HEK293 (cell line): ENCODE results near the gene SMOC1.

Experiments used
- CTCF ChIA-PET: fragments of 350-600 bp; formaldehyde crosslinking; extraction: SDS; loops from one replicate; lab custom pipeline; 2021; ENCODE audit warnings: antibody characterized with exemption; lab: Yijun Ruan, JAX
- POLR2A ChIA-PET: fragments of 300-600 bp; formaldehyde crosslinking; extraction: SDS; loops from one replicate; lab custom pipeline; 2020; ENCODE audit warnings: antibody characterized with exemption, inconsistent platforms; lab: Yijun Ruan, JAX
- H3K27ac ChIP-seq: fragments of 200-500 bp; sonication (Bioruptor generic); 2 replicates; pipeline ENCODE4 v1.5.1; 2014; ENCODE audit warnings: low read depth, low read length, control low read depth, inconsistent platforms; ENCODE audit errors: extremely low read depth
- H3K36me3 ChIP-seq, 2 experiments: fragments of 200-500 bp in 1 of 2; sonication (Bioruptor generic) in 1 of 2; 1 replicate in 1 of 2; 2 replicates in 1 of 2; pipeline ENCODE4 v1.5.1; 2014 to 2017; ENCODE audit warnings: inconsistent platforms in 2 of 2, low read length in 2 of 2; ENCODE audit not compliant: control insufficient read depth in 2 of 2, insufficient read depth in 1 of 2
- H3K4me1 ChIP-seq: fragments of 200-500 bp; sonication (Bioruptor generic); 2 replicates; pipeline ENCODE4 v1.5.1; 2014; ENCODE audit warnings: mild to moderate bottlenecking, low read length, inconsistent platforms; ENCODE audit not compliant: control insufficient read depth, insufficient read depth
- H3K4me3 ChIP-seq: 2 replicates; pipeline ENCODE4 v1.5.1; 2011; ENCODE audit warnings: low read depth, mild to moderate bottlenecking, control low read depth, low read length, moderate library complexity
- H3K9me3 ChIP-seq: fragments of 200-500 bp; sonication (Bioruptor generic); 2 replicates; pipeline ENCODE4 v1.5.1; 2014; ENCODE audit warnings: low read depth, low read length, inconsistent platforms; ENCODE audit not compliant: control insufficient read depth, insufficient read depth
- RBAK ChIP-seq: fragments of 450-650 bp; formaldehyde crosslinking; IDR thresholded peaks from 2 replicates; pipeline ENCODE4 v1.5.1; 2016; ENCODE audit warnings: missing biosample characterization, missing genetic modification characterization
- TRIM28 ChIP-seq: IDR thresholded peaks from 2 replicates; pipeline ENCODE4 v1.6.1; 2011; ENCODE audit warnings: low read length, control low read depth, borderline replicate concordance
- ZBTB48 ChIP-seq: fragments of 450-650 bp; formaldehyde crosslinking; IDR thresholded peaks from 2 replicates; pipeline ENCODE4 v1.5.1; 2016; ENCODE audit warnings: missing biosample characterization, missing genetic modification characterization
- ZBTB8A ChIP-seq: fragments of 450-650 bp; formaldehyde crosslinking; IDR thresholded peaks from 2 replicates; pipeline ENCODE4 v1.5.1; 2016; ENCODE audit warnings: missing biosample characterization, missing genetic modification characterization
- ZFP37 ChIP-seq: fragments of 450-650 bp; formaldehyde crosslinking; IDR thresholded peaks from 2 replicates; pipeline ENCODE4 v1.5.1; 2016; ENCODE audit warnings: missing biosample characterization, missing genetic modification characterization
- ZNF112 ChIP-seq: fragments of 450-650 bp; formaldehyde crosslinking; IDR thresholded peaks from 2 replicates; pipeline ENCODE4 v1.5.0; 2017; ENCODE audit warnings: missing biosample characterization, missing genetic modification characterization
- ZNF114 ChIP-seq: fragments of 450-650 bp; formaldehyde crosslinking; IDR thresholded peaks from 2 replicates; pipeline ENCODE4 v1.5.0; 2017; ENCODE audit warnings: missing biosample characterization, missing genetic modification characterization
- ZNF146 ChIP-seq: fragments of 450-650 bp; formaldehyde crosslinking; IDR thresholded peaks from 2 replicates; pipeline ENCODE4 v1.5.1; 2016; ENCODE audit warnings: missing biosample characterization, missing genetic modification characterization
- ZNF155 ChIP-seq: fragments of 450-650 bp; formaldehyde crosslinking; IDR thresholded peaks from 2 replicates; pipeline ENCODE4 v1.5.1; 2016; ENCODE audit warnings: missing biosample characterization, missing genetic modification characterization
- ZNF169 ChIP-seq: fragments of 450-650 bp; formaldehyde crosslinking; IDR thresholded peaks from 2 replicates; pipeline ENCODE4 v1.5.1; 2016; ENCODE audit warnings: missing biosample characterization, missing genetic modification characterization
- ZNF175 ChIP-seq: fragments of 450-650 bp; formaldehyde crosslinking; IDR thresholded peaks from 2 replicates; pipeline ENCODE4 v1.5.1; 2016; ENCODE audit warnings: missing biosample characterization, missing genetic modification characterization
- ZNF221 ChIP-seq: fragments of 450-650 bp; formaldehyde crosslinking; IDR thresholded peaks from 2 replicates; pipeline ENCODE4 v1.5.1; 2017; ENCODE audit warnings: missing biosample characterization, missing genetic modification characterization, borderline replicate concordance
- ZNF24 ChIP-seq: fragments of 450-650 bp; formaldehyde crosslinking; IDR thresholded peaks from 2 replicates; pipeline ENCODE4 v1.5.1; 2016; ENCODE audit warnings: missing biosample characterization, missing genetic modification characterization
- ZNF416 ChIP-seq: fragments of 450-650 bp; formaldehyde crosslinking; IDR thresholded peaks from 2 replicates; pipeline ENCODE4 v1.5.1; 2016; ENCODE audit warnings: missing biosample characterization, missing genetic modification characterization
- ZNF558 ChIP-seq: fragments of 450-650 bp; formaldehyde crosslinking; IDR thresholded peaks from 2 replicates; pipeline ENCODE4 v1.5.1; 2016; ENCODE audit warnings: missing biosample characterization, missing genetic modification characterization
- ZNF785 ChIP-seq: fragments of 450-650 bp; formaldehyde crosslinking; IDR thresholded peaks from 2 replicates; pipeline ENCODE4 v1.5.1; 2016; ENCODE audit warnings: missing biosample characterization, missing genetic modification characterization
- TF ChIP-seq, protein P1 (sequence below): fragments of 450-650 bp; formaldehyde crosslinking; IDR thresholded peaks from 2 replicates; pipeline ENCODE4 v1.5.1; 2016; ENCODE audit warnings: missing biosample characterization, missing genetic modification characterization
- TF ChIP-seq, protein P2 (sequence below): fragments of 450-650 bp; formaldehyde crosslinking; IDR thresholded peaks from 2 replicates; pipeline ENCODE4; 2016; ENCODE audit warnings: missing biosample characterization, missing genetic modification characterization
- TF ChIP-seq, protein P3 (sequence below): fragments of 450-650 bp; formaldehyde crosslinking; IDR thresholded peaks from 2 replicates; pipeline ENCODE4 v1.5.1; 2016; ENCODE audit warnings: missing biosample characterization, missing genetic modification characterization, borderline replicate concordance
- TF ChIP-seq, protein P4 (sequence below): fragments of 450-650 bp; formaldehyde crosslinking; IDR thresholded peaks from 2 replicates; pipeline ENCODE4 v1.5.1; 2016; ENCODE audit warnings: missing biosample characterization, missing genetic modification characterization
- TF ChIP-seq, protein P5 (sequence below): fragments of 450-650 bp; formaldehyde crosslinking; IDR thresholded peaks from 2 replicates; pipeline ENCODE4 v1.5.1; 2016; ENCODE audit warnings: missing biosample characterization, missing genetic modification characterization, low read depth
- TF ChIP-seq, protein P6 (sequence below): fragments of 450-650 bp; formaldehyde crosslinking; IDR thresholded peaks from 2 replicates; pipeline ENCODE4 v1.5.1; 2017; ENCODE audit warnings: missing biosample characterization, missing genetic modification characterization
- TF ChIP-seq, protein P7 (sequence below): fragments of 450-650 bp; IDR thresholded peaks from 2 replicates; pipeline ENCODE4 v1.5.1; 2018; ENCODE audit warnings: missing biosample characterization, mild to moderate bottlenecking, missing genetic modification characterization

SMOC1 gene

DNA sequence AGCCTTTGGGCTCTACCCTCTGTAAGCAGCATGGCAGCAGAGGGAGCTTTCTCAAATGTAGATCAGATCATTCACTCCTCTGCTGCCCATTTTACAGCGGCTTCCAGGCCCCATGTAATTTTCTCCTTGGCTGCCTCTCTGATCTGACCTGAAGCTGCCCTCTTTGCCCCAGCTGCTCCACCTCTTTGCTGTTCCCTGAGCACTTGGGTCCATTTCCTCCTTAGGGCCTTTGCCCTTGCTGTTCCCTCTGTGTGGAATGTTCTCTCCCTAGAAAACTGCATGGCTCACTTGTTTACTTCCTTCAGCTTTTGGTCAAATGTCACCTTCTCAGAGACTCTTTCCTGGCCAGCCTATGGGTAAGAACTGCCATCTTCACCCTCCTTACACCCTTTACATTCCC is 37.2 kb downstream of the SMOC1 start (continued):
- TF ChIP-seq, protein P1, sequence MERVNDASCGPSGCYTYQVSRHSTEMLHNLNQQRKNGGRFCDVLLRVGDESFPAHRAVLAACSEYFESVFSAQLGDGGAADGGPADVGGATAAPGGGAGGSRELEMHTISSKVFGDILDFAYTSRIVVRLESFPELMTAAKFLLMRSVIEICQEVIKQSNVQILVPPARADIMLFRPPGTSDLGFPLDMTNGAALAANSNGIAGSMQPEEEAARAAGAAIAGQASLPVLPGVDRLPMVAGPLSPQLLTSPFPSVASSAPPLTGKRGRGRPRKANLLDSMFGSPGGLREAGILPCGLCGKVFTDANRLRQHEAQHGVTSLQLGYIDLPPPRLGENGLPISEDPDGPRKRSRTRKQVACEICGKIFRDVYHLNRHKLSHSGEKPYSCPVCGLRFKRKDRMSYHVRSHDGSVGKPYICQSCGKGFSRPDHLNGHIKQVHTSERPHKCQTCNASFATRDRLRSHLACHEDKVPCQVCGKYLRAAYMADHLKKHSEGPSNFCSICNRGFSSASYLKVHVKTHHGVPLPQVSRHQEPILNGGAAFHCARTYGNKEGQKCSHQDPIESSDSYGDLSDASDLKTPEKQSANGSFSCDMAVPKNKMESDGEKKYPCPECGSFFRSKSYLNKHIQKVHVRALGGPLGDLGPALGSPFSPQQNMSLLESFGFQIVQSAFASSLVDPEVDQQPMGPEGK (tag by site-specific recombination), result no peak
- TF ChIP-seq, protein P2, sequence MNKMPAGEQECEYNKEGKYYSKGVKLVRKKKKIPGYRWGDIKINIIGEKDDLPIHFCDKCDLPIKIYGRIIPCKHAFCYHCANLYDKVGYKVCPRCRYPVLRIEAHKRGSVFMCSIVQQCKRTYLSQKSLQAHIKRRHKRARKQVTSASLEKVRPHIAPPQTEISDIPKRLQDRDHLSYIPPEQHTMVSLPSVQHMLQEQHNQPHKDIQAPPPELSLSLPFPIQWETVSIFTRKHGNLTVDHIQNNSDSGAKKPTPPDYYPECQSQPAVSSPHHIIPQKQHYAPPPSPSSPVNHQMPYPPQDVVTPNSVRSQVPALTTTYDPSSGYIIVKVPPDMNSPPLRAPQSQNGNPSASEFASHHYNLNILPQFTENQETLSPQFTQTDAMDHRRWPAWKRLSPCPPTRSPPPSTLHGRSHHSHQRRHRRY (tag by site-specific recombination), result no peak
- TF ChIP-seq ZBTB48 (tag by site-specific recombination), result no peak
- TF ChIP-seq, all 188 proteins: peak for 0

DNA sequence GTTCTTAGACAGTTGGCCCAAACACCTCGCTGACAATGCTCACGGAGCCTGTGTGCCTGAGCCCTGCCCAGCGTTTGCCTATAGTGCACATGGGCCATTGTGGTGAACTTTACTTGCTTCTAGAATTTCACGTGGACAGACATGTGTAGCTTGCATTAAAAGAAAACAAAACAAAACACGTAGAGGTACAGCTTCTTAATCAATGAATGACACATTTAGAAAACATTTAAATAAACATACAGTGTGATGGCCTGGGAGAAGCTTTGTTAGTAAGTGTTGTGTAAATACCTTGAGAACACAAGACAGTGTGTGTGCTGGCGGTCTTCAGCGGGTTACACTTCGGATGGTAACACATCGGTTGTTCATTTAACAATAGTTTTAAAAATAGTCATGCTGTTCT is 38.1 kb downstream of the SMOC1 start:
- no peak overlapping the region for H3K27ac ChIP-seq
- CTCF ChIA-PET, result interaction anchor here (0.6 kb wide), 1 partner anchor 107 kb away, joined by 3 read pairs; no protein-coding TSS in a partner anchor
- H3K36me3 ChIP-seq, result no peaks in the 10 kb centered on the region
- peaks cover 6% of the 10 kb centered on the region; the same call in 1 of the 2 replicates for H3K4me1 ChIP-seq
- TF ChIP-seq ZNF112 (tag by site-specific recombination) (no peak), ZNF221 (tag by site-specific recombination) (no peak), ZNF146 (tag by site-specific recombination) (no peak), ZNF169 (tag by site-specific recombination) (no peak), ZNF416 (tag by site-specific recombination) (no peak), RBAK (tag by site-specific recombination) (no peak), ZNF175 (no peak)
- no peak overlapping the region for H3K4me3 ChIP-seq
- POLR2A ChIA-PET, result no interaction called here
- H3K9me3 ChIP-seq, result no peaks in the 10 kb centered on the region

DNA sequence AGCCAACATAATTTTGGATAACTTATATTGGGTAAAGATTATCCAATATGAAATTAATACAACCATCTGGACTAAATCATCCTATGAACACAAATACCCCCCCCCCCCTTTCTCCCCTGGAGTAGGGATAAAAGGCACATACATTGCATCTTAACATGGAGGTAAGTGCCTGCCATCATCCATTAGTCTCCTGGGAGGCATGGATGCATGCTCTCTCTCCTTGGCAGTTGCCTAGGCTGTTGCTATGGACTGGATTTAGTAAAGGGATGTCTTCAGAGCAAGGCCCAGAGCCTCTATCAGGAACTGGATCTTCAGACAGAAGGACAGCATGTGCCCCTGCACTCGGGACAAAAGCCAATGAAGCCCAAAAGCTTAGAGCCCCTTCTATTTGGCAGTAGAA is 40.6 kb downstream of the SMOC1 start:
- no peak overlapping the region for H3K4me3 ChIP-seq
- H3K4me1 ChIP-seq, result 0 out of 2 replicates have a peak, but pooled peaks cover 3% of the 10 kb centered on the region
- no peaks in the 10 kb centered on the region for H3K9me3 ChIP-seq
- H3K27ac ChIP-seq, result no peak overlapping the region
- ChIA-PET CTCF (no interaction called here), POLR2A (no interaction called here)
- H3K36me3 ChIP-seq, result no peaks in the 10 kb centered on the region
- TF ChIP-seq TRIM28 (no peak), ZNF114 (no peak), ZNF785 (no peak), ZBTB8A (tag by site-specific recombination) (no peak), ZNF558 (tag by site-specific recombination) (no peak), ZNF24 (tag by site-specific recombination) (no peak), ZFP37 (tag by site-specific recombination) (no peak), ZNF155 (tag by site-specific recombination) (no peak)
- TF ChIP-seq, protein P3, sequence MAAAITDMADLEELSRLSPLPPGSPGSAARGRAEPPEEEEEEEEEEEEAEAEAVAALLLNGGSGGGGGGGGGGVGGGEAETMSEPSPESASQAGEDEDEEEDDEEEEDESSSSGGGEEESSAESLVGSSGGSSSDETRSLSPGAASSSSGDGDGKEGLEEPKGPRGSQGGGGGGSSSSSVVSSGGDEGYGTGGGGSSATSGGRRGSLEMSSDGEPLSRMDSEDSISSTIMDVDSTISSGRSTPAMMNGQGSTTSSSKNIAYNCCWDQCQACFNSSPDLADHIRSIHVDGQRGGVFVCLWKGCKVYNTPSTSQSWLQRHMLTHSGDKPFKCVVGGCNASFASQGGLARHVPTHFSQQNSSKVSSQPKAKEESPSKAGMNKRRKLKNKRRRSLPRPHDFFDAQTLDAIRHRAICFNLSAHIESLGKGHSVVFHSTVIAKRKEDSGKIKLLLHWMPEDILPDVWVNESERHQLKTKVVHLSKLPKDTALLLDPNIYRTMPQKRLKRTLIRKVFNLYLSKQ (tag by site-specific recombination), result no peak
- TF ChIP-seq, protein P4, sequence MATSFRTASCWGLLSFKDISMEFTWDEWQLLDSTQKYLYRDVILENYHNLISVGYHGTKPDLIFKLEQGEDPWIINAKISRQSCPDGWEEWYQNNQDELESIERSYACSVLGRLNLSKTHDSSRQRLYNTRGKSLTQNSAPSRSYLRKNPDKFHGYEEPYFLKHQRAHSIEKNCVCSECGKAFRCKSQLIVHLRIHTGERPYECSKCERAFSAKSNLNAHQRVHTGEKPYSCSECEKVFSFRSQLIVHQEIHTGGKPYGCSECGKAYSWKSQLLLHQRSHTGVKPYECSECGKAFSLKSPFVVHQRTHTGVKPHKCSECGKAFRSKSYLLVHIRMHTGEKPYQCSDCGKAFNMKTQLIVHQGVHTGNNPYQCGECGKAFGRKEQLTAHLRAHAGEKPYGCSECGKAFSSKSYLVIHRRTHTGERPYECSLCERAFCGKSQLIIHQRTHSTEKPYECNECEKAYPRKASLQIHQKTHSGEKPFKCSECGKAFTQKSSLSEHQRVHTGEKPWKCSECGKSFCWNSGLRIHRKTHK (tag by site-specific recombination), result no peak
- TF ChIP-seq, protein P5, sequence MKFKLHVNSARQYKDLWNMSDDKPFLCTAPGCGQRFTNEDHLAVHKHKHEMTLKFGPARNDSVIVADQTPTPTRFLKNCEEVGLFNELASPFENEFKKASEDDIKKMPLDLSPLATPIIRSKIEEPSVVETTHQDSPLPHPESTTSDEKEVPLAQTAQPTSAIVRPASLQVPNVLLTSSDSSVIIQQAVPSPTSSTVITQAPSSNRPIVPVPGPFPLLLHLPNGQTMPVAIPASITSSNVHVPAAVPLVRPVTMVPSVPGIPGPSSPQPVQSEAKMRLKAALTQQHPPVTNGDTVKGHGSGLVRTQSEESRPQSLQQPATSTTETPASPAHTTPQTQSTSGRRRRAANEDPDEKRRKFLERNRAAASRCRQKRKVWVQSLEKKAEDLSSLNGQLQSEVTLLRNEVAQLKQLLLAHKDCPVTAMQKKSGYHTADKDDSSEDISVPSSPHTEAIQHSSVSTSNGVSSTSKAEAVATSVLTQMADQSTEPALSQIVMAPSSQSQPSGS (tag by site-specific recombination), result no peak
- TF ChIP-seq, protein P6, sequence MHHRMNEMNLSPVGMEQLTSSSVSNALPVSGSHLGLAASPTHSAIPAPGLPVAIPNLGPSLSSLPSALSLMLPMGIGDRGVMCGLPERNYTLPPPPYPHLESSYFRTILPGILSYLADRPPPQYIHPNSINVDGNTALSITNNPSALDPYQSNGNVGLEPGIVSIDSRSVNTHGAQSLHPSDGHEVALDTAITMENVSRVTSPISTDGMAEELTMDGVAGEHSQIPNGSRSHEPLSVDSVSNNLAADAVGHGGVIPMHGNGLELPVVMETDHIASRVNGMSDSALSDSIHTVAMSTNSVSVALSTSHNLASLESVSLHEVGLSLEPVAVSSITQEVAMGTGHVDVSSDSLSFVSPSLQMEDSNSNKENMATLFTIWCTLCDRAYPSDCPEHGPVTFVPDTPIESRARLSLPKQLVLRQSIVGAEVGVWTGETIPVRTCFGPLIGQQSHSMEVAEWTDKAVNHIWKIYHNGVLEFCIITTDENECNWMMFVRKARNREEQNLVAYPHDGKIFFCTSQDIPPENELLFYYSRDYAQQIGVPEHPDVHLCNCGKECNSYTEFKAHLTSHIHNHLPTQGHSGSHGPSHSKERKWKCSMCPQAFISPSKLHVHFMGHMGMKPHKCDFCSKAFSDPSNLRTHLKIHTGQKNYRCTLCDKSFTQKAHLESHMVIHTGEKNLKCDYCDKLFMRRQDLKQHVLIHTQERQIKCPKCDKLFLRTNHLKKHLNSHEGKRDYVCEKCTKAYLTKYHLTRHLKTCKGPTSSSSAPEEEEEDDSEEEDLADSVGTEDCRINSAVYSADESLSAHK (tag by site-specific recombination), result no peak
- TF ChIP-seq, protein P7, sequence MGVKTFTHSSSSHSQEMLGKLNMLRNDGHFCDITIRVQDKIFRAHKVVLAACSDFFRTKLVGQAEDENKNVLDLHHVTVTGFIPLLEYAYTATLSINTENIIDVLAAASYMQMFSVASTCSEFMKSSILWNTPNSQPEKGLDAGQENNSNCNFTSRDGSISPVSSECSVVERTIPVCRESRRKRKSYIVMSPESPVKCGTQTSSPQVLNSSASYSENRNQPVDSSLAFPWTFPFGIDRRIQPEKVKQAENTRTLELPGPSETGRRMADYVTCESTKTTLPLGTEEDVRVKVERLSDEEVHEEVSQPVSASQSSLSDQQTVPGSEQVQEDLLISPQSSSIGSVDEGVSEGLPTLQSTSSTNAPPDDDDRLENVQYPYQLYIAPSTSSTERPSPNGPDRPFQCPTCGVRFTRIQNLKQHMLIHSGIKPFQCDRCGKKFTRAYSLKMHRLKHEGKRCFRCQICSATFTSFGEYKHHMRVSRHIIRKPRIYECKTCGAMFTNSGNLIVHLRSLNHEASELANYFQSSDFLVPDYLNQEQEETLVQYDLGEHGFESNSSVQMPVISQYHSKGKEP (tag by site-specific recombination), result no peak
